Right forelimb (tissue), 1 donor: Measurements from ENCODE around the gene RAB6D.
"Not testable (repeated sequence)": the region's sequence is repeated elsewhere in the genome, so short reads cannot be mapped to it uniquely, and the experiment has no call there.

Experiments used
- DNase-seq: peaks from one replicate; pipeline ENCODE4 v3.0.0-alpha.2; 2018

Gene RAB6D

DNA sequence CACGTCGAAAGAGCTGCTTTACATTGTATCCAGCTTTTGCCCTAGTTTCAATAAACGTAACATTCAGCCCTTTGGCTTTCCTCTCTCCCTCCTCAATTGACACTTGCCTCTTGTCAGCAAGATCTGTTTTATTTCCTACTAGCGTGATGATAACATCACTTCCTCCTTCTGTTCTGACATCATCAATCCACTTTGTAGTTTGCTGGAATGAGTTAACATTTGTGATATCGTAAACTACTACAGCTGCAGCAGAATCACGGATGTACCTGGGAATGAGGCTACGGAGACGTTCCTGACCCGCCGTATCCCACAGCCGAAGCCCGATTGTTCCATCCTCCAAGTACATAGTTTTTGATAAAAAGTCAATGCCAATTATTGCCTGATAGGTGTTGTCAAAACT, 755 bp downstream of the RAB6D start:
- DNase-seq: not testable (repeated sequence)

DNA sequence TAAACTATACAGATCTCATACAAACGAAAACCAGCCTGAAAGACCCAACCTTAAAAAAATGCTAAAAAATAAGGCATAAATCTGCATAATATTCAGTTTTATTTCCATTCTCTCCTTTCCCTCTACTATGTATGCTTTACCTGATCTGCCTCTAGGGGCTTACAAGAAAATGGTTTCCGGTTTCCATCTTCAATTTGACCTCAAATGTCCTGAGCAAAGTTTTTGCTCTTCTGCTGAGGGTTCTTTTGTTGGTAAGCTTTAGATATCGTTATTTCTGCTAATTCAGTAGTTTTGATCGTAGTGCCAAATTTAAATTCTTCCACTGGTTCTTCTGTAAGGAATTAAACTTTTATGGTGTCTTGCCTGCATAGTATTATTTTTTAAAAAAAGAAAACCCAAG, 2.2 kb downstream of the RAB6D start:
- not testable (repeated sequence) for DNase-seq

GRCh38 chr2:131353167-131353697, 10.7 kb downstream of the RAB6D start:
- not testable (repeated sequence) for DNase-seq

DNA sequence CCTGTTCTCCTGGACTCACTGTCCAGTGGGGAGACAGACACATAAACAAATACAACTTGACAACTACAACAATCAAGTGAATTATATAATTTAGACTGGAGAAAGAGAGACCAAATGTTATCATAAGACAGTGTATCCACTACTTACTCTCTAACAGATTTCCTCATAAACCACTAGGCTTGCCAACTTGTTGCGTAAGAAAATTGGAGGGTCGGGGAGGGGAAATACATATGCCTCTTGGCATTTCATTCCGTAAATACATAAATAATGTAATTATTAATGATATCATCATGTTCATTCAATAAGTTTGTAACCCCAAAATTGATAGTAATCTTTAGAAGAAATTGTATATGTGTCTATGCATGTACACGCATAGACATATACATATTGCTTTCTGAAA, 14.9 kb downstream of the RAB6D start:
- no peak for DNase-seq

- not testable (repeated sequence) for DNase-seq
These were observed 16.9 kb downstream of the RAB6D start for GRCh38 chr2:131347035-131347434.

DNA sequence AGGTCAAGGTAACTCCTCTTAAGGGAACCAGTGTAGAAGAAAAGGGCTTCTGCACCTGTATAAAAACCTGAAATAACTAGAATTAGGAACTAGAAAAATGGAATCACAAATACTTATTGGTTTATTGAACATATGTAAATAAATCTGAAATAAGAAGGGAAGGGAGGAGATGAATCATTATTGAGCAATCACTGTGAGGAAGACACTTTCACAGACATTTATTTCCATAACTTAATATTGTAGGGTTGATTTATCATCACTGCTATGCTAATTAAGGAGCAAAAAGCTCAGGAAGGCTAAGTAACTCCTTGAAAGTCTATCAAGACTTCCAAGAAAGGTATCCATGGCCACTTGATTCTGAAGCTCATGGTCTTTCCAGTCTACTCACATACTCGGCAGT, 24.7 kb downstream of the RAB6D start:
- DNase-seq: not testable (repeated sequence)

DNA sequence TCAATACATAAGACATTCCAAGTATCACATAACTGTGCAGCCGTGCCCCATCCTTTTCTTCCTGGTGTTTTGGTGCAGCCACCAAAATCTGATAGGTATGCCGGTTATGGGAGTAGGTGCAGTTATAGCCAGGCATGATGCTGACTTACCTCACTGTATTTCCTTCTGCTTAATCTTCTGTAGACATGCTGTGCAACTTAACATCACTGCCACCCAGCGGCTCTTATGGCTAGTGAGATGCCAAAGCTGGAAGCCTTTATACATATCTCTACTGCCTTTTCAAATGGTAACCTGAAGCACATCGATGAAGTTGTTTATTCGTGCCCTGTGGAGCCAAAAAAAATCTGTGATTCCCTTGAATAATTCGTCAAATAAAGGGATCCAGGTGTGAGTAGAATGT, 28.6 kb downstream of the RAB6D start:
- not testable (repeated sequence) for DNase-seq

- DNase-seq: not testable (repeated sequence)
These were observed 31.3 kb downstream of the RAB6D start for GRCh38 chr2:131332709-131333108.

GRCh38 chr2:131331000-131331399, 33.0 kb downstream of the RAB6D start:
- DNase-seq: not testable (repeated sequence)

DNA sequence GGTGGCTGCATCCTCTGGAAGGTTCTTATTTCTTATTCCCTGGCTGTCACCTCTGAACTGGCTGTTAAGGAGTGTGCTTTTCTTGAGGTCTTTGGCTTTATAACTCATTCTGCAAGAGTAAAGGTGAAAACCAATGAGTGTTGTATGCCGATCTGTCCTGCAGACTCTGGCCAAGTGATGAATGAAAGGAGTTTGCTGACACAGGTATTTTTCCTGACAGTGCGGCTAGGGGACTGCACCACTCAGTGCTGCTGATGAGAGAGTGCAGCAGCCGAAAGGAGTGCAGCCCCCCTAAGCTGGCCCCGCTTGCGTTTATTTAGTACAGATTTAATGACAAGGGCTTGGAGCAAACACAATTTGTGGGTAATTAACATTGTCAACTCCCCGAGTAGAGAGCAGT, 41.8 kb downstream of the RAB6D start:
- no peak for DNase-seq

DNA sequence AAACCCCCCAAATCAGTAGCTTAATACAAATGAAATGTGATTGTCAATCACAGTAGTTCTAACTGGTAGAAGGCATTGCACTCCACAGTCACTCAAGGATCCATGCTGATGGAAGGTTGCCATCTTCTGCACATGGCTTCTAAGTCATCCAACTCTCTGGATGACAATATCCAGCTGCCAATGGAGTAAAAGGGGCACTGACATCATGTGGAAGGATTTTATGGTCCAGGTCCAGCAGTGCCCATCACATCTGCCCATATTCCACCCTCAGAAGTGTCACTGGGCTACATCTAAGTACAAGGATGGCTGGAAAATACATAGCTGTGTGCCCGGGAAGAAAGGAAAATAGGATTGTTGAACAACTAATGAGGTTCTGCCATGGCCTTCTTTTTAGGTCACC, 42.6 kb downstream of the RAB6D start:
- not testable (repeated sequence) for DNase-seq

DNA sequence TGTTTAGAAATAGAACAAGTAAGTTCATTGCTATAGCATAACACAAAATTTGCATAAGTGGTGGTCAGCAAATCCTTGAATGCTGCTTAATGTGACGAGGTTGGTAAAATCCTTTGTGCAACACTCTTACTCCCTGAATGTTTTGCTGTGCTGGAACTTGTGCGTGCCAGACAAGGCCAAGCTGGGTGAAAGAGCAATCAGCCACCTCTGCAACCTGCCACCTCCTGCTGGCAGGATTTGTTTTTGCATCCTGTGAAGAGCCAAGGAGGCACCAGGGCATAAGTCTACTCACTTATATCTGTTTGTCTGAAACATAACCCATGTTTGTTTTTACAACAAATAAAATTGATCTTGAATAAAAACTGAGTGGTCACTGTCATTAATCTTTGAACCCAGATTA, 53.0 kb downstream of the RAB6D start:
- DNase-seq: not testable (repeated sequence)
